DOHH2 (cell line): ENCODE measurements around the gene ILKAP.

Source experiments
- H3F3A ChIP-seq: fragments of 200-600 bp; sonication (generic), shearing (Covaris generic); 2 replicates; pipeline ENCODE4 v1.6.0; 2016; ENCODE audit warnings: antibody characterized with exemption, mild to moderate bottlenecking; ENCODE audit not compliant: control insufficient read depth, insufficient read depth
- H3K27ac ChIP-seq: fragments of 200-600 bp; sonication (generic); 2 replicates; pipeline ENCODE4 v1.5.1; 2014; ENCODE audit warnings: low read depth, mild to moderate bottlenecking, low read length, moderate library complexity
- H3K27me3 ChIP-seq: fragments of 200-600 bp; sonication (generic); 2 replicates; pipeline ENCODE4 v1.6.1; 2014; ENCODE audit warnings: mild to moderate bottlenecking, low read length, mixed read lengths; ENCODE audit not compliant: control insufficient read depth
- H3K36me3 ChIP-seq: fragments of 200-600 bp; sonication (generic); 2 replicates; pipeline ENCODE4 v1.6.1; 2014; ENCODE audit warnings: mild to moderate bottlenecking, low read length, moderate library complexity, mixed read lengths; ENCODE audit not compliant: control insufficient read depth
- H3K4me1 ChIP-seq: fragments of 200-600 bp; sonication (generic); 2 replicates; pipeline ENCODE4 v1.6.1; 2014; ENCODE audit warnings: mild to moderate bottlenecking, low read length, mixed read lengths; ENCODE audit not compliant: control insufficient read depth
- H3K4me2 ChIP-seq: fragments of 200-600 bp; sonication (generic); 2 replicates; pipeline ENCODE4 v1.6.0; 2014; ENCODE audit warnings: mild to moderate bottlenecking, low read length, moderate library complexity
- H3K4me3 ChIP-seq: fragments of 200-600 bp; sonication (generic); 2 replicates; pipeline ENCODE4 v1.5.1; 2014; ENCODE audit warnings: mild to moderate bottlenecking, low read length, mixed read lengths
- H3K79me2 ChIP-seq: fragments of 200-600 bp; sonication (generic); 2 replicates; pipeline ENCODE4 v1.6.1; 2014; ENCODE audit warnings: mild to moderate bottlenecking, low read length, mixed read lengths; ENCODE audit not compliant: control insufficient read depth
- H3K9me2 ChIP-seq: fragments of 200-600 bp; sonication (generic); replicated peaks from 2 replicates; pipeline ENCODE4 v1.6.1; 2014; ENCODE audit warnings: mild to moderate bottlenecking, low read length, mixed read lengths; ENCODE audit not compliant: control insufficient read depth
- H3K9me3 ChIP-seq: fragments of 200-600 bp; sonication (generic); 2 replicates; pipeline ENCODE4 v1.6.1; 2014; ENCODE audit warnings: antibody characterized with exemption, low read length, mixed read lengths; ENCODE audit not compliant: control insufficient read depth, insufficient read depth
- H4K20me1 ChIP-seq: fragments of 200-600 bp; sonication (generic); 2 replicates; pipeline ENCODE4 v1.6.0; 2014; ENCODE audit warnings: low read depth, mild to moderate bottlenecking, antibody characterized with exemption, low read length, moderate library complexity; ENCODE audit not compliant: control insufficient read depth, insufficient read depth
- EZH2phosphoT487 ChIP-seq: fragments of 200-600 bp; sonication (generic); IDR thresholded peaks from 2 replicates; pipeline ENCODE4 v1.6.1; 2017; ENCODE audit warnings: borderline replicate concordance, mild to moderate bottlenecking, antibody characterized with exemption, low read length, moderate library complexity, mixed read lengths
- TF ChIP-seq, protein P1 (sequence below): fragments of 200-600 bp; sonication (generic); IDR thresholded peaks from one replicate; pipeline ENCODE4 v1.5.1; 2014; ENCODE audit warnings: antibody characterized with exemption, mild to moderate bottlenecking, low read depth, low read length; ENCODE audit not compliant: poor library complexity, severe bottlenecking

ILKAP gene

DNA sequence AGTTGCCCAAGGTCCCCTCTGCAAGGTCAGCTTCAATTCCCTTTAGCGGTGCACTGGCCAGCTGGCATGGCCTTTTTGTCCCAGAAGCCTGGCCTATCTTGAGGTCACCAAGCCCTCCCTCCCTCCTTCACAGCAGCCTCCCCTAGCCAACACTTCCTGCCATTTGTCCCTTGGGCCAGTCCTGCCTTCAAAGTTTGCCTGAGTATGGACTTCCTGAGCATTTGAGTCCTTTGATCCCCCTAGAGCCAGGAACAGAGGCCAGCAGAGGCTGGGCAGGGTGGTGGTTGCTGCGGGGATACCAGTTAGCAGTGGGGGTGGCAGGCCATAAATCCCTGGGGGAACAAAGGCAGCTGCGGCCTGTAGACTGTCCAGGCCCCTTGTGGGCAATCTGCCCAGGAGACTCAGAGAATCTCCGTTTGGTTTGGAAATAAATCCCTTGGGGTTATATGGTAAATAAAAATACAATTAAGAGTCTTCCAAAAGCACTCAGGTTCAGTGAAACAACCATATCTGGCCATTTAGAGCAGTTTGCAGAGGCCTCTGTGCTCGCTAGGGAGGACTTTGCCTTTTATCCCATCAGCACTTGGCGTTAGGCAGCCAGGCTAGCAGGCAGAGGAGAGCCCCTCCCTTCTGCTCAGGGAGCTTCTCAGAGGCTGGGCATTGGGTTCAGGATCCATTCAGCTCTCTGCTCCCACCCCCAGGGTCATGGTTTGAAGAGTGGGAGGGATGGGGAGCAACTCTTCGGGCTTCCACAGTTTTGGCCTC lies 39.4 kb upstream of the ILKAP start:
- Histone ChIP-seq H3K9me2 (no peaks in the 10 kb centered on the region), H3K27ac (no peak overlapping the region)

DNA sequence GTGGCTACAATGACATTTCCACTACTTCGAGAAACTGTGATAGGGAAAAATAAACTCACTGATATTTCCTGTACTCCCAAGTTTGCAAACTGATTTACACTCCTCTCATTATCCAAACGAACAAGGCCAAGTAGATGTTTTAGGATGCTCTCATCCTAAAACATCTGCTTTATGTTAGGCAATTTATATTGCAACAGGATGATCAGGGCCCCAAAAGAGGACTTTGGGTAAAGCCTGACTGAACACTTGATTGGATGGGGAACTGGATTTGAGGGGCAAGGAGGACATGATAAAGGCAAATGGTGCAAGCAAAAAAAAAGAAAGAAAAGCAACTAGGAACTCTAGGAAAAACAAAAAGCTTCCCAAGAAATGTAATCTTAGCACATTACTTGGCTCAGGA lies 38.5 kb upstream of the ILKAP start:
- Histone ChIP-seq H3K79me2 (no peaks in the 10 kb centered on the region), H3K36me3 (peaks cover 6% of the 10 kb centered on the region), H3K4me2 (no peak overlapping the region), H3K9me2 (no peaks in the 10 kb centered on the region), H3K4me3 (no peak overlapping the region), H3K4me1 (peaks cover 12% of the 10 kb centered on the region), H3K9me3 (no peaks in the 10 kb centered on the region; the same call in 1 of the 2 replicates), H4K20me1 (0 out of 2 replicates have a peak, but pooled peaks cover 3% of the 10 kb centered on the region), H3F3A (peaks cover 18% of the 10 kb centered on the region), H3K27ac (no peak overlapping the region), H3K27me3 (peaks cover 23% of the 10 kb centered on the region)
- no peak for TF ChIP-seq EZH2phosphoT487
- TF ChIP-seq, protein P1, sequence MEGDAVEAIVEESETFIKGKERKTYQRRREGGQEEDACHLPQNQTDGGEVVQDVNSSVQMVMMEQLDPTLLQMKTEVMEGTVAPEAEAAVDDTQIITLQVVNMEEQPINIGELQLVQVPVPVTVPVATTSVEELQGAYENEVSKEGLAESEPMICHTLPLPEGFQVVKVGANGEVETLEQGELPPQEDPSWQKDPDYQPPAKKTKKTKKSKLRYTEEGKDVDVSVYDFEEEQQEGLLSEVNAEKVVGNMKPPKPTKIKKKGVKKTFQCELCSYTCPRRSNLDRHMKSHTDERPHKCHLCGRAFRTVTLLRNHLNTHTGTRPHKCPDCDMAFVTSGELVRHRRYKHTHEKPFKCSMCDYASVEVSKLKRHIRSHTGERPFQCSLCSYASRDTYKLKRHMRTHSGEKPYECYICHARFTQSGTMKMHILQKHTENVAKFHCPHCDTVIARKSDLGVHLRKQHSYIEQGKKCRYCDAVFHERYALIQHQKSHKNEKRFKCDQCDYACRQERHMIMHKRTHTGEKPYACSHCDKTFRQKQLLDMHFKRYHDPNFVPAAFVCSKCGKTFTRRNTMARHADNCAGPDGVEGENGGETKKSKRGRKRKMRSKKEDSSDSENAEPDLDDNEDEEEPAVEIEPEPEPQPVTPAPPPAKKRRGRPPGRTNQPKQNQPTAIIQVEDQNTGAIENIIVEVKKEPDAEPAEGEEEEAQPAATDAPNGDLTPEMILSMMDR: no peak

More for the DNA sequence above, 39.4 kb upstream of the ILKAP start:
- no peak overlapping the region for H3K4me3 ChIP-seq
- no peaks in the 10 kb centered on the region; the same call in 1 of the 2 replicates for H3K9me3 ChIP-seq
- H3K36me3 ChIP-seq: peaks cover 9% of the 10 kb centered on the region
- no peaks in the 10 kb centered on the region for H3K79me2 ChIP-seq
- no peaks in the 10 kb centered on the region for H4K20me1 ChIP-seq
- H3F3A ChIP-seq: peaks cover 18% of the 10 kb centered on the region
- peaks cover 16% of the 10 kb centered on the region for H3K27me3 ChIP-seq
- peaks cover 12% of the 10 kb centered on the region for H3K4me1 ChIP-seq
- no peak overlapping the region for H3K4me2 ChIP-seq
- no peak for TF ChIP-seq EZH2phosphoT487
- TF ChIP-seq, protein P1: no peak

DNA sequence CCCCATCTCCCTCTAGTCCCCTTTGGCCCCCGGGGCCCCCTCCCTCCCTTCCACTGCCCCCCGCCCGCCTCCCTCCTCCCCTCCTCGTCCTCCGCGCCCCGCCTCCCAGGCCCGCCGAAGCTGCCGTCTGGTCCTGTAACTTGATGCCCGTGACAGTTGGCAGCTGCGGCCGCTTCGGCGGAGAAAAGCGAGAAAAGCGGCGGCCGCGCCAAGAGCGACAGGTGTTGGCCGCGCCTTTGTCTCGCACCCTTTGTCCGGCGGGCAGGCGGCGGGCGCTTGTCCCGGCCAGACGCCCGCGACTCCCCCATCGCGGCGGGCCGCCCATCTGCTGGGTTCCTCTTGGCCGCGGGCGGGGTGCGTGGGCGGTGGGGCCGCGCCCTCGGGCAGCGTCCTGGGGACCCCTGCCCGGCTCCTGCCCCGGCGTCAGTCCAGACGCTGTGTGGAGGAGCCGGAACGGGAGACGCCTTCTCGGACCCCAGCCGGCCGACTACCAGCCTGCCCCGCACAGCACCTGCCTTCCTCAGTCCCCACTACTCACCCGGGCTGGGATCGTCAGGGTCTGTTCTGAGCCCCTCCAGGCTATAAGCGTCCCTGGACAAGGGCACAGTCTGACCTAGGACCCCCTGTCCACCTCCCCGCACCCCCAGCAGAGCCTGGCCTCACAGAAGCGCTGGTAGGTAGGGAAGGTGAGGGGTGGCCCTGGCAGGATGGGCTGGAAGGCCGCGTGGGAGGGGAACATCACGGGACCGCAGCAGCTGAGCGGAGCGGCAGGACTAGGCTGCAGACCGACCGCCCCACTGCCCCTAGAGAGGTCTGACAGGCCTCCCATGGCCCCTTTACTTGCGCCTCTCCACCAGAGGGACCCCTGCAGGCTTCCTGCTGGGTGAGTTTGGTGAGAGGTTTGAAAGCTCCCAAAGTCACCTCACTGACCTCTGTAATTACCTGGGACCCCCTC lies 37.5 kb upstream of the ILKAP start:
- H3K4me3 ChIP-seq: no peak overlapping the region
- 0 out of 2 replicates have a peak, but pooled peaks cover 3% of the 10 kb centered on the region for H4K20me1 ChIP-seq
- no peak overlapping the region for H3K4me2 ChIP-seq
- H3K27me3 ChIP-seq: peaks cover 32% of the 10 kb centered on the region
- H3K36me3 ChIP-seq: peaks cover 6% of the 10 kb centered on the region
- no peaks in the 10 kb centered on the region for H3K9me2 ChIP-seq
- H3K4me1 ChIP-seq: peaks cover 12% of the 10 kb centered on the region
- no peaks in the 10 kb centered on the region for H3K79me2 ChIP-seq
- H3K9me3 ChIP-seq: no peaks in the 10 kb centered on the region; the same call in 1 of the 2 replicates
- no peak overlapping the region for H3K27ac ChIP-seq
- peaks cover 18% of the 10 kb centered on the region for H3F3A ChIP-seq
- no peak for TF ChIP-seq EZH2phosphoT487
- TF ChIP-seq, protein P1: no peak
